Osteoblast (primary cell): Measurements from ENCODE around the gene DRAP1. TPM values are rescaled to one million over a fixed set of nuclear protein-coding genes. Genes with fewer than 3 reads are reported as not detected.

ENCODE experiments used
- DNase-seq: peaks from one replicate; pipeline ENCODE4 v3.0.0; 2011; ENCODE audit warnings: low spot score, mixed read lengths; ENCODE audit not compliant: insufficient read length; ENCODE audit errors: missing footprints
- H2AFZ ChIP-seq: 2 replicates; pipeline ENCODE4 v1.6.0; 2011; ENCODE audit warnings: mild to moderate bottlenecking, low read length
- H3K27ac ChIP-seq: 2 replicates; pipeline ENCODE4 v1.5.1; 2011; ENCODE audit warnings: mild to moderate bottlenecking, low read depth, low read length, moderate library complexity
- H3K27me3 ChIP-seq: 2 replicates; pipeline ENCODE4 v1.6.0; 2012; ENCODE audit warnings: mild to moderate bottlenecking, control low read depth, inconsistent platforms, low read length, moderate library complexity; ENCODE audit not compliant: insufficient read depth
- H3K36me3 ChIP-seq: 2 replicates; pipeline ENCODE4 v1.5.1; 2011; ENCODE audit warnings: mild to moderate bottlenecking, low read length, control low read depth, moderate library complexity; ENCODE audit not compliant: insufficient read depth
- H3K4me1 ChIP-seq: 2 replicates; pipeline ENCODE4 v1.5.1; 2011; ENCODE audit warnings: mild to moderate bottlenecking, low read length, control low read depth, moderate library complexity; ENCODE audit not compliant: insufficient read depth
- H3K4me2 ChIP-seq: 2 replicates; pipeline ENCODE4 v1.6.0; 2011; ENCODE audit warnings: mild to moderate bottlenecking, low read length; ENCODE audit not compliant: insufficient read depth
- H3K4me3 ChIP-seq: fragments of 200-600 bp; sonication (generic); 3 replicates; pipeline ENCODE4 v1.5.1; 2012; ENCODE audit warnings: mild to moderate bottlenecking, low read length, inconsistent platforms; ENCODE audit not compliant: insufficient read depth
- H3K79me2 ChIP-seq: 2 replicates; pipeline ENCODE4 v1.6.0; 2012; ENCODE audit warnings: mild to moderate bottlenecking, low read length, control low read depth, inconsistent platforms; ENCODE audit not compliant: insufficient read depth
- H3K9me3 ChIP-seq: 2 replicates; pipeline ENCODE4 v1.5.1; 2011; ENCODE audit warnings: low read depth, low read length, control low read depth
- H4K20me1 ChIP-seq: 2 replicates; pipeline ENCODE4 v1.6.0; 2012; ENCODE audit warnings: mild to moderate bottlenecking, low read length, control low read depth; ENCODE audit not compliant: insufficient read depth
- total RNA-seq: library from RNA; depleted of rRNA; stranded (reverse); fragments of >200 nt; gene quantifications from 2 replicates; pipeline ENCODE4 v1.2.3, GENCODE V29; 2012
- TF ChIP-seq, protein P1 (sequence below): IDR thresholded peaks from 2 replicates; pipeline ENCODE4 v1.5.1; 2011; ENCODE audit warnings: mild to moderate bottlenecking, low read depth, low read length, moderate library complexity; ENCODE audit errors: extremely low read depth

The DRAP1 gene
- total RNA-seq, 1 donor = 170 TPM

DNA sequence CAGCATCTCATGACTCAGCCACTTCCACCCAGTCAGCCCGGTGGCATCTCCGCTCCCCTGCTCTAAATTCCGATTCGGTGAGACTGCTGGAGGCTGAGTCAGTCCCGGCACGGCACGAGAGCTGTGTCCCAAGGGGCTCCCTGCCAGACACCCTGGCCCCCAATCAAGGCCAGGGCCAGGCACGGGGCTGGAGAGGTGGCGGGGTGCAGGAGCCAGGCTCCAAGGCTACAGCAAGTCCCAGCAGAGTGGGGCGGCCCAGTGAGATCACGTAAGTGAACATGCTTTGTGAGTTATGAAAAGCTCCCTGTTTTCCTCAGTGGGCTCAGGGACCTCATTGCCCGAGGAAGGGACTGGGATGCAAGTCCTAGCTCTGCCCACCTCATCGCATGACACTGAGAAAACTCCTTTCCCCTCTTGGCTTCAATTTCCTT is 3.4 kb upstream of the DRAP1 start:
- Histone ChIP-seq H3K9me3 (no peaks in the 10 kb centered on the region), H3K4me3 (peak overlapping the region; percentile 37), H2AFZ (no peak overlapping the region), H3K4me1 (peaks cover 80% of the 10 kb centered on the region), H3K36me3 (peaks cover 10% of the 10 kb centered on the region), H3K27me3 (no peaks in the 10 kb centered on the region), H4K20me1 (no peaks in the 10 kb centered on the region), H3K79me2 (peaks cover 53% of the 10 kb centered on the region), H3K27ac (peak overlapping the region; percentile 95), H3K4me2 (peak overlapping the region; percentile 82)
- TF ChIP-seq, protein P1, sequence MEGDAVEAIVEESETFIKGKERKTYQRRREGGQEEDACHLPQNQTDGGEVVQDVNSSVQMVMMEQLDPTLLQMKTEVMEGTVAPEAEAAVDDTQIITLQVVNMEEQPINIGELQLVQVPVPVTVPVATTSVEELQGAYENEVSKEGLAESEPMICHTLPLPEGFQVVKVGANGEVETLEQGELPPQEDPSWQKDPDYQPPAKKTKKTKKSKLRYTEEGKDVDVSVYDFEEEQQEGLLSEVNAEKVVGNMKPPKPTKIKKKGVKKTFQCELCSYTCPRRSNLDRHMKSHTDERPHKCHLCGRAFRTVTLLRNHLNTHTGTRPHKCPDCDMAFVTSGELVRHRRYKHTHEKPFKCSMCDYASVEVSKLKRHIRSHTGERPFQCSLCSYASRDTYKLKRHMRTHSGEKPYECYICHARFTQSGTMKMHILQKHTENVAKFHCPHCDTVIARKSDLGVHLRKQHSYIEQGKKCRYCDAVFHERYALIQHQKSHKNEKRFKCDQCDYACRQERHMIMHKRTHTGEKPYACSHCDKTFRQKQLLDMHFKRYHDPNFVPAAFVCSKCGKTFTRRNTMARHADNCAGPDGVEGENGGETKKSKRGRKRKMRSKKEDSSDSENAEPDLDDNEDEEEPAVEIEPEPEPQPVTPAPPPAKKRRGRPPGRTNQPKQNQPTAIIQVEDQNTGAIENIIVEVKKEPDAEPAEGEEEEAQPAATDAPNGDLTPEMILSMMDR = no peak
- peak; percentile 99 for DNase-seq

GRCh38 chr11:65916391-65916790 is 2.8 kb upstream of the DRAP1 start:
- Histone ChIP-seq H3K79me2 (peaks cover 59% of the 10 kb centered on the region), H3K4me3 (peak overlapping the region; percentile 37), H3K36me3 (peaks cover 15% of the 10 kb centered on the region)

DNA sequence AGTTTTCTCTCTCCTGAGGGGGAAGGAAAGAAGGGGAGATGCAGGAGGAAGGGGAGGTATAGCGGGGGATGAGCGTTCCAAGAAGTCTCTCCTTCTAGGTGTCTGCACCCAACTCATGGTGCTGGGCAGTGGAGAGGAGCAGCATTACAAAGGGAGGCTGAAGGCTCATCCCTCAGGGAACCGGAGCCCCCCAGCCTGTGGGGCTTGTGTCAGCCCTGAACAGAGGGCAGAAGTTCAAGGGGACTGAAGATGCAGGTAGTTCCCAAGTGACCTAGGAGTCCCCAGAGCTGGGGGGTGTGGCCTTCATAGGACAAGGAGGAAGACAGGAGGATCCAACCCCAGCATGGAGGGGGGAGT is 2.2 kb upstream of the DRAP1 start:
- no peaks in the 10 kb centered on the region for H3K27me3 ChIP-seq
- H3K27ac ChIP-seq = peak overlapping the region; percentile 95
- peak; percentile 54 for DNase-seq
- peaks cover 63% of the 10 kb centered on the region for H3K79me2 ChIP-seq
- TF ChIP-seq, protein P1 = no peak
- H3K9me3 ChIP-seq = no peaks in the 10 kb centered on the region
- peak overlapping the region; percentile 88 for H3K4me3 ChIP-seq
- no peaks in the 10 kb centered on the region for H4K20me1 ChIP-seq
- H3K4me1 ChIP-seq = peaks cover 74% of the 10 kb centered on the region
- H3K4me2 ChIP-seq = peak overlapping the region; percentile 82
- no peak overlapping the region for H2AFZ ChIP-seq
- H3K36me3 ChIP-seq = peaks cover 18% of the 10 kb centered on the region

More at GRCh38 chr11:65916391-65916790, 2.8 kb upstream of the DRAP1 start:
- Histone ChIP-seq H3K4me2 (peak overlapping the region; percentile 82), H4K20me1 (no peaks in the 10 kb centered on the region), H3K9me3 (no peaks in the 10 kb centered on the region), H2AFZ (no peak overlapping the region), H3K27ac (peak overlapping the region; percentile 95), H3K27me3 (no peaks in the 10 kb centered on the region), H3K4me1 (peaks cover 80% of the 10 kb centered on the region)
- peak; percentile 50 for DNase-seq
- TF ChIP-seq, protein P1 = no peak

GRCh38 chr11:65917434-65918210 is 1.6 kb upstream of the DRAP1 start:
- Histone ChIP-seq H3K27me3 (no peaks in the 10 kb centered on the region), H2AFZ (no peak overlapping the region), H3K27ac (peak overlapping the region; percentile 95), H3K4me1 (peaks cover 68% of the 10 kb centered on the region), H4K20me1 (peaks cover 2% of the 10 kb centered on the region), H3K36me3 (peaks cover 24% of the 10 kb centered on the region), H3K4me2 (peak overlapping the region; percentile 82), H3K79me2 (peaks cover 66% of the 10 kb centered on the region), H3K4me3 (peak overlapping the region; percentile 88), H3K9me3 (no peaks in the 10 kb centered on the region)
- TF ChIP-seq, protein P1 = no peak
- peak; percentile 69 for DNase-seq
